Measurements from ENCODE around the gene DGKE. TPM values are rescaled to one million over a fixed set of nuclear protein-coding genes. Genes with fewer than 3 reads are reported as not detected.
A peak's percentile ranks its signal among the peaks of the same experiment; 100 is the strongest.

The DGKE gene
- total and polyA plus RNA-seq, 2 of the 8 experiments (the other 6 are each of a cell fraction or from before 2014, with no cell fraction given): 1.7 to 7.4 TPM

- H2AFZ ChIP-seq (ENCODE audit: low read length): no peak overlapping the region; the same call in 1 of the 2 replicates
- H2AK5ac ChIP-seq (ENCODE audit: low read depth, low read length): no peak overlapping the region
- peak overlapping the region; percentile 71 for H3K4ac ChIP-seq (replicated peaks; ENCODE audit: insufficient read length, low read depth, low read length)
- no peak overlapping the region for H3K14ac ChIP-seq (ENCODE audit: insufficient read length)
- H3K27ac ChIP-seq (ENCODE audit: low read depth, low read length): no peak overlapping the region; the same call in 1 of the 2 replicates
- H3K56ac ChIP-seq (replicated peaks; ENCODE audit: insufficient read length, low read depth, low read length): no peak overlapping the region
- DNase-seq (ENCODE audit: low read depth in 1 of 2, low spot score in 2 of 2) (peak; percentile 31 to 75), FAIRE-seq (no peak)
- peak overlapping the region; percentile 76 for H4K91ac ChIP-seq (replicated peaks; ENCODE audit: insufficient read length, low read length)
- peak overlapping the region; percentile 52 for H4K5ac ChIP-seq (ENCODE audit: insufficient read length, low read depth, low read length)
- H3K23me2 ChIP-seq (ENCODE audit: low read depth, low read length): peaks cover 18% of the 10 kb centered on the region
- ChIA-PET POLR2A (ENCODE audit: partially characterized antibody) (interaction anchor here (0.8 to 1.7 kb wide), 5 partner anchors 9 to 206 kb away, joined by 3 to 5 read pairs (median 3); no protein-coding TSS in a partner anchor), CTCF (ENCODE audit: partially characterized antibody) (interaction anchor here (1.9 kb wide), 1 partner anchor 18 kb away, joined by 6 read pairs; no protein-coding TSS in a partner anchor)
- no peak overlapping the region for H2BK5ac ChIP-seq (ENCODE audit: low read depth, low read length)
- H3K4me1 ChIP-seq (replicated peaks in 1 of 4; ENCODE audit: control insufficient read depth in 3 of 4, insufficient read depth in 4 of 4, low read length in 3 of 4): peaks cover 0 to 9% (median 5%) of the 10 kb centered on the region in 4 experiments; a peak in 5 of 7 replicates
- H4K20me1 ChIP-seq (replicated peaks in 1 of 2; ENCODE audit: control insufficient read depth in 1 of 2, insufficient read depth in 2 of 2, low read length in 2 of 2): peaks cover 0 to 12% of the 10 kb centered on the region in 2 experiments
- peak overlapping the region; percentile 65 for H2BK120ac ChIP-seq (replicated peaks; ENCODE audit: low read depth, low read length)
- peaks cover 0 to 8% (median 6%) of the 10 kb centered on the region in 4 experiments; a peak in 6 of 7 replicates for H3K27me3 ChIP-seq (replicated peaks in 1 of 4; ENCODE audit: control insufficient read depth in 3 of 4, extremely low read depth in 1 of 4, insufficient read depth in 3 of 4, low read length in 3 of 4)
- no peak overlapping the region for H2BK12ac ChIP-seq (ENCODE audit: low read depth, low read length)
- peak overlapping the region; percentile 66 to 98 for H3K4me2 ChIP-seq (ENCODE audit: insufficient read depth in 1 of 2, low read depth in 2 of 2, low read length in 2 of 2)
- H3K4me3 ChIP-seq (ENCODE audit: extremely low read depth in 1 of 4, insufficient read depth in 2 of 4, low read depth in 3 of 4, low read length in 4 of 4): peak overlapping the region; percentile 59 to 77 (median 74)
- WGBS, 2 experiments (ENCODE audit: extremely low coverage in 1 of 2, insufficient coverage in 1 of 2, insufficient read length in 1 of 2, insufficient replicate concordance in 2 of 2, low coverage in 1 of 2, low lambda C conversion rate in 2 of 2, missing lambda C conversion rate in 1 of 2): 1% methylated on average over 32 of the region's 95 CpGs; no CpG with 5 or more reads in 1 of the 2 experiments
- no peaks in the 10 kb centered on the region; a peak in 1 of 4 replicates for H3K9me3 ChIP-seq (ENCODE audit: insufficient read depth in 2 of 2, low read depth in 1 of 2, low read length in 1 of 2)
- no peaks in the 10 kb centered on the region; the same call in 1 of the 2 replicates for H3K79me1 ChIP-seq (ENCODE audit: low read depth, low read length)
- no peak overlapping the region for H3K23ac ChIP-seq (ENCODE audit: insufficient read length)
- H3K36me3 ChIP-seq (ENCODE audit: control insufficient read depth in 2 of 4, insufficient read depth in 4 of 4, low read length in 3 of 4): no peaks in the 10 kb centered on the region; a peak in 1 of 8 replicates
- H3K9ac ChIP-seq (replicated peaks in 1 of 4; ENCODE audit: extremely low read depth in 1 of 4, low read depth in 3 of 4, low read length in 3 of 4): peak overlapping the region in 3 of 4 experiments; percentile 24 to 47 (median 26); a peak in 4 of 7 replicates
- peak overlapping the region; percentile 96; the same call in 1 of the 2 replicates for H2BK15ac ChIP-seq (ENCODE audit: low read length)
- peaks cover 0 to 8% of the 10 kb centered on the region in 2 experiments; a peak in 1 of 4 replicates for H3K79me2 ChIP-seq (ENCODE audit: control insufficient read depth in 1 of 2, insufficient read depth in 2 of 2, low read length in 2 of 2)
- no peak overlapping the region; the same call in 1 of the 2 replicates for H3K18ac ChIP-seq (ENCODE audit: extremely low read depth, low read length)
- H2BK20ac ChIP-seq (ENCODE audit: low read length): no peak overlapping the region
- H4K8ac ChIP-seq (ENCODE audit: extremely low read depth, insufficient read depth, low read length): peak overlapping the region; percentile 90; the same call in 1 of the 2 replicates
- no peak for TF ChIP-seq POU5F1 (IDR thresholded peaks at IDR 0.05; ENCODE audit: low read depth, low read length)
- no peak for TF ChIP-seq ATF3 (IDR thresholded peaks at IDR 0.05; ENCODE audit: insufficient read depth, low read depth, low read length)
- no peak for TF ChIP-seq CHD1 (IDR thresholded peaks at IDR 0.05; ENCODE audit: low read depth, low read length)
- no peak for TF ChIP-seq USF2 (IDR thresholded peaks at IDR 0.05; ENCODE audit: low read length)
- TF ChIP-seq SP2 (IDR thresholded peaks at IDR 0.05; ENCODE audit: low read length): no peak
- peak; percentile 30 for TF ChIP-seq CTBP2 (IDR thresholded peaks at IDR 0.05; ENCODE audit: borderline replicate concordance, insufficient read depth, insufficient read length, low read length)
- TF ChIP-seq KDM5A (IDR thresholded peaks at IDR 0.05; ENCODE audit: low read length): no peak
- no peak for TF ChIP-seq SP1 (IDR thresholded peaks at IDR 0.05; ENCODE audit: low read depth, low read length)
- peak; percentile 25 for TF ChIP-seq PHF8 (conservative IDR thresholded peaks at IDR 0.05; ENCODE audit: low read depth, low read length)
- TF ChIP-seq SP4 (IDR thresholded peaks at IDR 0.05; ENCODE audit: low read length): no peak
These were observed 718 bp upstream of the DGKE start for GRCh38 chr17:56833057-56833808.
